HG02981 (cell line): Measurements from ENCODE around the gene RCBTB2.

Source experiments
- ATAC-seq: cut with Tn5 transposase; IDR thresholded peaks from one replicate; pipeline ENCODE4 v1.9.1; 2021; ENCODE audit warnings: mild to moderate bottlenecking, moderate library complexity; ENCODE audit not compliant: unreplicated experiment

The RCBTB2 gene

GRCh38 chr13:48496271-48497161 lies 36.4 kb downstream of the RCBTB2 start:
- no peak for ATAC-seq

- ATAC-seq, result no peak
Observed at GRCh38 chr13:48494874-48495273, 38.0 kb downstream of the RCBTB2 start.

- no peak for ATAC-seq
Observed at GRCh38 chr13:48493851-48494250, 39.0 kb downstream of the RCBTB2 start.

GRCh38 chr13:48493066-48493765 lies 39.7 kb downstream of the RCBTB2 start:
- ATAC-seq, result no peak

- ATAC-seq, result peak; percentile 82
Observed at GRCh38 chr13:48492470-48493065, 40.3 kb downstream of the RCBTB2 start.

- peak; percentile 55 for ATAC-seq
Observed at GRCh38 chr13:48492096-48492440, 40.8 kb downstream of the RCBTB2 start.

- no peak for ATAC-seq
Observed at GRCh38 chr13:48491423-48492095, 41.3 kb downstream of the RCBTB2 start.

- no peak for ATAC-seq
Observed at GRCh38 chr13:48490241-48490640, 42.6 kb downstream of the RCBTB2 start.

- ATAC-seq, result no peak
Observed at GRCh38 chr13:48489666-48490065, 43.2 kb downstream of the RCBTB2 start.

- no peak for ATAC-seq
Observed at GRCh38 chr13:48488995-48489394, 43.9 kb downstream of the RCBTB2 start.

GRCh38 chr13:48487968-48488367 lies 44.9 kb downstream of the RCBTB2 start:
- ATAC-seq, result no peak

GRCh38 chr13:48486836-48487235 lies 46.0 kb downstream of the RCBTB2 start:
- ATAC-seq, result no peak

- no peak for ATAC-seq
Observed at GRCh38 chr13:48486362-48486761, 46.5 kb downstream of the RCBTB2 start.

- no peak for ATAC-seq
Observed at GRCh38 chr13:48485432-48485831, 47.4 kb downstream of the RCBTB2 start.

GRCh38 chr13:48483575-48483974 lies 49.3 kb downstream of the RCBTB2 start:
- no peak for ATAC-seq

- ATAC-seq, result no peak
Observed at GRCh38 chr13:48478391-48478790, 54.5 kb downstream of the RCBTB2 start.

- ATAC-seq, result peak; percentile 55
Observed at GRCh38 chr13:48477191-48477855, 55.6 kb downstream of the RCBTB2 start.

- no peak for ATAC-seq
Observed at GRCh38 chr13:48476686-48477085, 56.2 kb downstream of the RCBTB2 start.

- no peak for ATAC-seq
Observed at GRCh38 chr13:48476215-48476614, 56.7 kb downstream of the RCBTB2 start.

GRCh38 chr13:48475230-48475629 lies 57.6 kb downstream of the RCBTB2 start:
- ATAC-seq, result no peak
